Raji (cell line): ENCODE measurements around the gene NEURL4.

Experiments used
- POLR2A ChIP-seq: IDR thresholded peaks from 2 replicates; pipeline ENCODE4 v1.6.1; 2011; ENCODE audit warnings: low read depth, low read length, control low read depth; ENCODE audit not compliant: insufficient read depth

Gene NEURL4

DNA sequence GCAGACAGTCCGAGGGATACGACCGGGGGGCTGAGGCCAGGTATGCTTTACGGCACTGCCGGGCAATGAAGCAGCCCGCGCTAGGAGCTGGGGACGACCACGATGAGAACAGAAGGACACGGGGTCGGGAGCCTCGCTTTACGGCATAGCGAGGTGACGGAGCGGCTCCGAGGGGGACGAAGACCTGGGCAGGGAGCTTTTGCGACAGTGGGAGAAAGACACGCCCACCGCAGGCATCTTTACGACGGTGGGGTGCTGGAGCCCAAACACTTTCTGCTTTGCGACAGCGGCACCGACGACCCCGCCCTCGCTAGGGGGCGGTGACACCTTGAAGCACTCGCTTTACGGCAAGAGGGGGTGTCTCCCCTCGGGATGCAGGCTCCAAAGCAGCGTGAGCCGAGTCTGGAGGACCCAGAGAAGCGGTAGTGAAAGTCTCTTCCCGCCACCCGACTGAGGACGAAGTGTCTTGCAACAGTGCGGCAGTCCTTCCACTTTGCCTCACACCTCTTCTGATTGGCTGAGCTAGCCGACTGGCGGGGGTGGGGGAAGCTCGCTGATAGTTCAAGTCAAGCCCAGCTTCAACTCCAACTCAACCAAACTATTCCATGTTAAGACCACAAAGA lies 350 bp upstream of the NEURL4 start:
- TF ChIP-seq POLR2A = peak; percentile 94

- TF ChIP-seq POLR2A = no peak
These were observed 1.1 kb downstream of the NEURL4 start for GRCh38 chr17:7328009-7328408.

DNA sequence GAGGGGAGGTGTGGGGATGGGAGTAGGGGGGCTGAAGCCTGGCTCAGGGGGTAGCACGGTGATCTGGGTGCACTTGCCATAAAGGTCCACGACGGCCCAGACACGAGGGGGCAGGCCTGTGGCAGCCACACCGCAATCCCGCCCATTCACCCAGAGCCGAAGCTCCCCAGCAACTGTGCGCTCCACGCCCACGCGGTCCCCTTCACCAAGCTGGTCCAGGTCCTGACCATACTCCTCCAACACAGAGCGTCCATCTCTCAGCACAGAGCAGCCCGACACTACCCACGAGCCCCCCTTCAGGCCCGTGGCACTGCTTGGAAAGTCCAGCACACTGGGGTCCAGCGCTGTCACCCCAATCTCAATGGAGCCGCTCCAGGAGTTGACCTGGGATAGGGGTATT lies 1.6 kb downstream of the NEURL4 start:
- no peak for TF ChIP-seq POLR2A

DNA sequence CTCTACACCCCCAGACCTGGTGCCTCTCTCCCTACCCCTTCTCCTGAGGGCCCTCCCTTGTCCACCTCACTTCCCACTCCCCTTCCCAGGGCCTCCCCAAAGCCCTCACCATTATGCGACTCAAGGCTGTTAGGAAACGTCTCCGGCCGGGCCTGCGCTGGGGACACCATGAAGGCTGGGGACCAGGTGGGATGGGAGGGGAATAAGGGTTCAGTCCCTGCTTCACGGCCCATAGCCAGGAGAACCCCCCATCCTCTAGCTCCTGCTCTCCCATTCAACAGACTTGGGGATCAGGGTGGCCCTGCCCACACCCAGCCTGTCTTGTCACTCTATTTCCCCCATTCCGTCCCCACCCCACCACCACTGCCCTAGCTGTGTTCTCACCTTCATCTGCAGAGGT lies 2.1 kb downstream of the NEURL4 start:
- no peak for TF ChIP-seq POLR2A

DNA sequence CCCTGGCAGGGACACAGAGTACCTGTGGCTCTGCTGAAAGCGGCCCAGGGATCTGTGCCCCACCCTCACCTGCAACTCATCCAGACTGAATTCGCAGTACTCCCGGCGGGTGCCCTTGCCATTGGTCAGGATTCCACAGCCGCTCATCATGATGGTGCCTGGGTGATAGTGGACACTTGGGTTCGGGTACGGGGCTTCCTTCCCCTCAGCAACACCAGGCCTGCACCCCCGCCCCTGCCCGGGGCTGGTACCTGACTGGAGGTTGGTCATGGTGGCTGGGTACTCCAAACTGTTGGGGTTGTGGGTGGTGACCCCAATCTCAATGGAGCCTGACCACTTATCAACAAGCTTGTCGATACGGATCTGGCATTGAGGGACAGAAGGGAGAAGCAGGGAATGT lies 2.9 kb downstream of the NEURL4 start:
- no peak for TF ChIP-seq POLR2A

DNA sequence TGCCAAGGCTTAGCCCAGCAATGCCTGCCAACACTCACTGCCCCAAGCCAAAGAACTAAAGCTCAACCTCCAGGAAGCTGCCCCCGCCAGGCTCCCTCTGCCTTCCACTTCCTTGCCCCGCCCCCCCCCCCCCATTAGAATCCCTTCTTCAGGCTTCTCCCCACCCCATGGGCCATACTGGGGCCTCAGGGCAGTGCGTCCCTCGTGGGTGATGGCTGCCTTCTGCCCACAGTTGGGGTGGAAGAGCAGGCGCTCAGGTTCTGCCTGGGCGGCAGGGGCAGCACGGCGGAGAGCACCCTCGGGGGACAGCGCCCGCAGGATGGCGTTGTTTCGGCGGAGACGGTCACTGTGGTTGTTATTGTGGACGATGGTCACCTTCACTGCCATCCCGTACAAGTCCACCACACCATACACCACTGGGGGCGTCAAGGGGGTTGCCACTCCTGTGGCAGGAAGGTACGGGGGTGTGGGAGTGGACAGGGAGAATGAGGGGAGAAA lies 4.1 kb downstream of the NEURL4 start:
- no peak for TF ChIP-seq POLR2A

- no peak for TF ChIP-seq POLR2A
These were observed 4.7 kb downstream of the NEURL4 start for GRCh38 chr17:7324438-7324779.

GRCh38 chr17:7323731-7324437 lies 5.3 kb downstream of the NEURL4 start:
- TF ChIP-seq POLR2A = no peak

DNA sequence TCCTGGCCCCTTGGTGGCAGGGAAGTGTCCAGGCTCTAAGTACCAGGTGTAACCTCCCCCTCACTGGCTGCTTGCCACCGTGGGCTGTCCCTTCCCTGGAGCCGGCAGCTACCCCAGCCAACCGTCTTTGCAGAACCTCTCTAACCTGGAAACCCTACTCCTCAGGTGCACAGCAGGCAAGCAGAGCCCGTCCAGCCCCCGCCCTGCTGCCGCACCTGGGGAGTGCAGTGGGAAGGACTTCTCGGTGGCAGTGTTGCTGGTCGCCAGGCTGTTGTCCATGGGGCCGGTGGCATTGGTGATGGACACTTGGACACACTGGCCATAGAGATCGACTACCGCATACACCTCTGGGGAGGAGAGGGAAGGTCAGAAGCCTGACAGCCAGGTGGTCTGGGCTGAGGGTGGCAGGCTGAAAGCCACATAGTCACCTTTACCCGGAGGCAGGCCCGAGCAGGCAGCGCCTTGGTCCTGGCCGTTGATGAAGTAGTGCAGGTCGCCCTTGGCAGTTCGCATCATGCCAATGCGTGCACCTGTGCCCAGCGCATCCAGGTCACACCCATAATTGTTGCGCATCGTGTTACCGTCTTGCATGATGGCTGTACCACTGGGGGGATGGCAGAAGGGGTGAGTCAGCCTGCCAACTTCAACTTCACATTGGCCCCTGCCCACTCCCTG lies 6.5 kb downstream of the NEURL4 start:
- TF ChIP-seq POLR2A = no peak

GRCh38 chr17:7321466-7321865 lies 7.7 kb downstream of the NEURL4 start:
- TF ChIP-seq POLR2A = no peak

DNA sequence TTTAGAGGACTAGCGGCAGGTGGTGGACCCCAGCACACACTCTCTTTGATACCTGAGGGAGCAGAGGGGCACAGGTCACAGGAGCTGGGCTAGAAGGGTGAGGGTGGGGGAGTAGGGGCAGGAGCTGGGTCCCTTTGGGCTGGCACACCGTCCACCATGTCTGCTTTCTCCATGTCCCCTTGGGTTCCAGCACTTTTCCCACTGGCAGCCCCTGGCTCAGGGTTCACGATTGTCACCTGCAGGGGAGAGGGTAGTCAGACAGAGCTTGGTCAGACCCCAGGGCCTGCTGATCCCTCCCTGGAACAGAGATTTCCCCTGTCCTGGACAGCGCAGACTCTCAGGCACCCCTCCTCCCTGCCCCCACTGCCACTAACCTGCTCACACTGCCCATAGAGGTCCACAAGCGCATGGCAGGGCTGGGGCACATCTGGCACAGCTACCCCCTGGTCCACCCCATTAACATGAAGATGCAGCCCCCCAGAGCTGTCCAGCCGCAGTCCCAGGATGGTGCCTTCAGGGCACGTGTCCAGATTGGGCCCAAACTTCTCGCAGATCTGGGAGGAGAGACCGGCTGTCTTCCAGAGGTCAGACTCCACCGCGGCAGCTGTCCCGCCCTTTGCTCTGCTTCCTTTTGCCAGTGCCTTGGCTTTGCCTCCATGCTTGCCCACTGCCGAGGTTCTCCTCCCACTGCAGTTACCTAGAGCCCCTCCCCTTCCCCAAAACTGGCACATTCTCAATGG lies 10.8 kb downstream of the NEURL4 start:
- no peak for TF ChIP-seq POLR2A

DNA sequence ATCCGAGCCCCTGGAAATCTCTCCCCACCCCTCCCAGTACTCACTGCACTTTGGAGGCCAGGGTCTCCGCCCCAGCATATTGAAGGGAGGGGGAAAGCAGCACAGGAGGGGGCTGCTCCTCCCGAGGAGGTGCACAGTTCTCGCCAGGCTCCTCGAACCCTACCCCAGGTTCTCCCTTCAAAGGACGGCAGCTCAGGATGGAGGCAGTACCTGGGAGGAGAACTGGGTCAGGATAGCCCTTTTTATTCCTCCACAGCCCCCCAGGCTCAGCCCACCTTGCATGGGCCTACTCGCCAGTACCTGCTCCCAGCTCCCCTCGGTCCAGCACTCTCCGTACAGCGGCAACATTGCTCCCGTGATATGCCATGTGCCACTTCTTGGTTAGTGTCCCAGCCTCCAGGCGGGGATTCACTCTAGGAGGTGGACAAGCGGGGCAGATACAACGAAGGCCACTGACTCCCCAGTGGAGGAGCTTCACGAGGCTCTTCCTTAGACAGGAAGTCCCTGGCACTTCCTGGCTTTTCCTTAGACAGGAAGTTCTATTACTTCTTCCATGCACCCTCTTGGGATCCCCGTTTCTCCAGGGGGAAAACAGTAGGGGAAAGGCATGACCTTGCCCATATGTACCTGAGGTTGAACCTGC lies 11.9 kb downstream of the NEURL4 start:
- TF ChIP-seq POLR2A = no peak

DNA sequence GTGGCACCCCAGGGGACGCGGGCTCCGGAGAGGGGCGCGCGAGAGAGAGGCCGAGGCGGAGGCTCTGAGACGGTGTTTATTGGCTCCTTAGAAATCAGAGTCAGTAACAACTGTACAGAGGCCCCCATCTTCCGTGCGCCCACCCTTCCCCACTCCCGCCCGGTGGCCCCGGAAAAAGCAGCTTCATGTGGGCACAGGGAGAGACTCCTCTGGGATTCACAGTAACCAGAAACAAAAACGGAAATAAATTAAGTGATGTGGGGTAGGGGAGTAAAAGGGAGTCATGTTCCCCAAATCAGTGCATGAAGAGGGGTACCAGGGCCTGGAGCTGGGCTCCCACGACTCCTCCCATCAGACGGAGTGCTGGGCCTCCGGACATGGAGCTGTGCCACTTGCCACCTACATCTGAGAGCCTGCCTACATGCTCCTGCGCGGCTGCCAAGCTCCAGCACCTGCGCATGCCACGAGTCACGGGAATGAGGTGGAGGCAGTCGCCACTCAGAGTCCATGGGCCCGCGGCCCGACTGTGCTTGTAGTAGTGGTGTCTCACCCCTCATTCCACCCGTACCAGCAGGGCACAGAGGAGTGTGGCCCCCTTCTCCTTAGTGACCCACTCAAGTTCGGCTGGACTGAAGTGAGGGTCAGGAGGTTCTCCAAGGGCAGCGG lies 13.4 kb downstream of the NEURL4 start:
- TF ChIP-seq POLR2A = no peak

- peak; percentile 89 for TF ChIP-seq POLR2A
These were observed 14.2 kb downstream of the NEURL4 start, which contains the start of gene GPS2 for GRCh38 chr17:7314719-7315569. TSS of gene GPS2 (minus strand) at chr17:7315360. CDS start at chr17:7315052, 308 bp downstream.
